ENCODE results near the gene SGK2.
A peak's percentile ranks its signal among the peaks of the same experiment; 100 is the strongest.

SGK2 gene

DNA sequence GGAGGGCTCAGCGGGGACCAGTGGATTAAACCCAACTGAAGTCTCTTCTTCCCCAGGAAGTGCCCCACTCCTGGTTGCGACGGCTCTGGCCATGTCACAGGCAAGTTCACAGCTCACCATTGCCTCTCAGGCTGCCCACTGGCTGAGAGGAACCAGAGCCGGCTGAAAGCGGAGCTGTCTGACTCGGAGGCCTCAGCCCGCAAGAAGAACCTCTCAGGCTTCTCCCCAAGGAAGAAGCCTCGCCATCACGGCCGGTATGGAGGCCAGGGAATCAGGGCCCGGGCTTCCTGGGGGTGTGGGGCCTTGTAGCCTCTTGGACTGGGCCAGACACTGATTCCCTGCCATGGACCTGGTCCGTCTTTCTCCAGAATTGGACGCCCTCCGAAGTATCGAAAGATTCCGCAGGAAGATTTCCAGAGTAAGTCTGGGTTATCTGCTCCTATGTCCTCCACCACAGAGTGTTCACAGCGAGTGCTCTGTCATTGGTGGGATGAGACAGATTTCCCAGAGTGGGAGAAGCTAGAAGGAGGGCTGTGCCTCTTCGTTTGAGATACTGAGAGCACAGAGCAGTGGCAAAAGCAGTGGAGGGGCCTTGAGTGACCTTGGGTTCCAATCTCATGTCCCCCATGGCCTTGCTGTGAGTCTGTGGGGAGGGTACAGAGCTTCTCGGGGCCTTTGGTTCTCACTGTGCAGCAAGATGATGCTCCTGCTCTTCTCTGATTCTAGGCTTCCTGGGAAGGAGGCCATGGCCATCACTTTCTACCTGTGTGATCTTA is 22.6 kb upstream of the SGK2 start:
- DNase-seq (ENCODE audit: low spot score), result no peak

- DNase-seq (ENCODE audit: low spot score), result no peak
Observed at GRCh38 chr20:43536817-43537440, 21.9 kb upstream of the SGK2 start.

DNA sequence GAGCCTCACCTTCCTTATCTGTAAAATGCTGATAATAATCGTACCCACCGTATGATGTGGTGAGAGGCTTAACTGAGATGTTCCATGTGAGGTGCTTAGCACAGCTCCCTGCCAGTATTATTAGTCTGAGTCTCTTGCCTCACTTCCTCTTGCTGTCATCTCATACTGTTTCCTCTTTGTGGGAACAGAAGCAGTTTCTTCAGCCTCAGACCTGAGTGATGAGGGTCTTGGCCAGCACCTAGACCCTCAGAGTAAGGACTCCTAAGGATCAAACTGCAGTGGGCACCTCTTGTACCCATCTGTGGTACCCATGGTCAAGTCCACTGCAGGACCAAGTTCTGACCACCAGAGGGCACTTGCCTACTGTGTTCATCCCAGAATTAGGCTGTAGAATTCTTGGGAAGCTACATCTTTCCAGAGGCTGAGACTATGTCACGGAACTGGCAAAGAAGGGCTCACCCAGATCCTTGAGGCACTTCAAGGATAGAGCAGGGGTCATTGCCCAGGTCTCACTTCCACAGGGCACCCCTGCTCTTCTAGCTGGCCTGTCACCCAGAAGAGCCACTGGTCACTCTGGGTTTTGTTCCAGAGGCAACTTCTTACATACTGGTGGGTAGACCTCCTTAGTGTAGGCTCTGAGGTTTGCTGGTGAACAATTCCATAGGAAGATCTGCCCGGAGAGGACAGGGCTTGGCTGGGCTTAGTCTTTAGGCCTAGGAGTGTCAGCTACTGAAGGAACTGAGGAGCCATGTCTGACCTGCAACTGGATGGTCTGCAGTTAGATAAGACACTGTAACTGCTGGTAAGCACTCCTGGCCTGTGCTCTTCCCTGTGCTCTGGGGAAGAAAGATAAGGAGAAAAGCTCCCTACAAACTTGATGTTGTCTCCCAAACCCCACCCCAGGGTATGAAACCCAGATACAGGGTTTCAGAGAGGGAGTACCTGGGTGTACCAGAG is 20.6 kb upstream of the SGK2 start:
- DNase-seq (ENCODE audit: low spot score), result peak; percentile 72

DNA sequence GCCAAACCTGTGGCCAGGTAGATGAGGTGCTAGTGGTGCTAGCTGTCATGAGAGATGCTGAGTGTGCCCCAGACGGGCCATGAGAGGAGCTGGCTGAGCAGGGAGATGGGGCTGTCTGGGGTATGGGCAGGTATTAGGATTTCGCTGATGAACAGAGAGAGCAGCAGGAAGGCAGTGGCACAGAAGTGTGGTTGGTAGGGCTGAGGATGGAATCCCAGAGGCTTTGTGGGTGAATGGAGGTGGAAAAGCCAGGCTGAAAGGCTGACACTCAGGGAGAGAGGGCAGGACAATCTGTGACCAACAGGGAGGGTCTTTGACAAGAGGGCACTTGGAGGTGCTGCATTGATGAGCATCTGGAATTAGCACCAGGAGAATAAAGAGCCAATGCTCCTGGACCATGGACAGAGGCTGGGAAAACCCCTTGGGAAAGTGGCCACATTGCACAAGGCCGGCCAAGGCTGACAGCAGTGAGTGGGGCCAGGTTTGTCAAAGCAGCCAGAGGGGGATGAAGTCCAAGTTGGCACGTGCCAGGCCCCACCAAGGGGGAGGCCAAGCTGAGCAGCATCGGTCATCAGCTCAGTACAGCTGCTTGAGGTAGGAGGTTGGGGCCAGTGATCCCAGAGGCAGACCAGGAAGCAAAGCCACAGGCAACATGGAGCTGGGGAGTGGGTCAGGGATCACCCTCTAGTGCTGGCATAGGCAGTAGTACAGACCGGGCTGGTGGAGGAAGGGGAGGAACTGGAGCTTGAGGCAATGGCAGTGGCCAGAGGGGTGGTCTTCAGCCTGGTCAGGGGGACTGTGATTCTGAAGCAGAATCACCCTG is 19.7 kb upstream of the SGK2 start:
- DNase-seq (ENCODE audit: low spot score), result no peak

- DNase-seq (ENCODE audit: low spot score), result no peak
Observed at GRCh38 chr20:43539975-43540672, 18.7 kb upstream of the SGK2 start.

- no peak for DNase-seq (ENCODE audit: low spot score)
Observed at GRCh38 chr20:43540673-43541060, 18.2 kb upstream of the SGK2 start.

- no peak for DNase-seq (ENCODE audit: low spot score)
Observed at GRCh38 chr20:43541214-43541613, 17.6 kb upstream of the SGK2 start.

GRCh38 chr20:43542161-43542560 is 16.7 kb upstream of the SGK2 start:
- DNase-seq (ENCODE audit: low spot score), result no peak

- no peak for DNase-seq (ENCODE audit: low spot score)
Observed at GRCh38 chr20:43542674-43543073, 16.2 kb upstream of the SGK2 start.

GRCh38 chr20:43543138-43543537 is 15.7 kb upstream of the SGK2 start:
- no peak for DNase-seq (ENCODE audit: low spot score)

DNA sequence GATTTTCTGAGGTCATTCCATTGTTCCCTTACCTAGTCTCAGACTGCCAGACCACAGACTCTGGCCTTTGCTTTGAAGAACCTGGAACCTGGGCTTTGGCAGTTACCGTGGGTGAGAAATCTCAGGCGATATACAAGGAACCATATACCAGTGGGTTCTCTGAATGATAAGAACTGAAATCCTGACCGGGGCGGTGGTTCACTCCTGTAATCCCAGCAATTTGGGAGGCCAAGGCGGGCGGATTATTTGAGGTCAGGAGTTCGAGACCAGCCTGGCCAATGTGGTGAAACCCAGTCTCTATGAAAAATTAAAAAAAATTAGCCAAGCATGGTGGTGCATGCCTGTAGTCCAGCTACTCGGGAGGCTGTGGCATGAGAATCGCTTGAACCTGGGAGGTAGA is 14.3 kb upstream of the SGK2 start:
- DNase-seq (ENCODE audit: low spot score), result no peak

DNA sequence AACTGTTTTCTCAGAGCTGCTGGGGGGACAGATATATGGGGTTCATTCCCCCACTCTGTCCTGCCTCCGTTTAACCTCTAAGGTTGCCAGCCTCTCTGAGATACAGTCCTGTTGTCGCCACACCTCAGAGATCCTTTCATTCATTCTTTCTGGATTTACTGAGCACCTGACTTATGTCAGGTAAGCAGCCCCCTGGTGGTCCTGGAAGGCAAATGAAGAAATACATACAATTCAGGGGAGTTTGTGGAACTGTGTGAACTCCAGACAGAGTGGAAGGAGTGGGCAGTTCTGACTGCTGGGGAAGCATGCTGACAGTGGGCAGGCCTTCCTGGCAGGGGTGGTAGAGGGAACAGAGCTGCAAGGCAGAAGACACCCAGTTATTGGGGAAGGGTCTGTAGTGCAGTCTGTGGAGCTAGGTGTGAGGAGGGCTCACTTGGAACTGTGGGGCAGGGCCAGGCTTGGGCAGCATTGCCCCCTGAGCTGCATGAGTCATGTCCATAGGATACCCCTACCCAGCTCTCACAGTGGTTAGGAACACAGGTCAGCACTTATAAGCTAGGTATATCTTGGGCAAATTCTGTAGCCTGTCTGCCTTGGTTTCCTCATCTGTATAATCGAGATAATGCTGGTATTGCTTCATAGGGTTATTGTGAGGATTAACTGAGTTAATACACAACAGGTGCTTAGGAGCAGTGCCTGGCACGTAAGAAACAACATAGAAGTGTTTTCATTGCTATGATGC is 12.8 kb upstream of the SGK2 start:
- DNase-seq (ENCODE audit: low spot score), result no peak

GRCh38 chr20:43548273-43548880 is 10.4 kb upstream of the SGK2 start:
- no peak for DNase-seq (ENCODE audit: low spot score)

DNA sequence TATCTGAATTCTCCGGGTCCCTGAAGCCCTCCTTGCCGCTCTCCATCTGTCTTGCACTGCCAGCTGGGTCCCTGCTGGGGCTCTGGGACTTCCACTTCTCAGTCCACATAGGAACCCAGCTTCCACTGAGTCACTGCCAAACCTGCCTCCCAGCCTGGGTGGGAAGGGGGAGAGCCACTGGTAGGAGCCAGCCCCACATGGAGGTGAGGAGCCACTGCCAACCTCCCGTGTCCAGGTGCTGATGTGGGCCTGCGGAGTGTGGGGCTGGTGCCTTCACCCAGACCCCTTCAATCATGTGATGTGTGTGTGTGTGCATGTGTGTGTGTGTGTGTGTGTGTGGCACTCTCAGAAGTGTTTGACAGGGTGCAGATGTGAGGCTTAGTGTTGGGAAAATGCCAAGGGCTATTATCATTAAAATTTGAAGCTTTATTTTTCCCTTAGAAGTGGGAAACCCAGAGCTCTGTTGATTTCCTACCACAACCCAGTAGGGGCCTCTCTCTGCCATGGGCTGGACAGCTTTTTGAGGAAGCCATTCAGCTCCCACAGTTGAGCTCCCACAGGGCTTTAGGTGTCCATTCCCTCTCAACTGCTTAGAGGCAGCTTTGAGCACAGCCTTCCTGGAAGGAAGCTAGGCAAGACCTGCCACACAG is 9.3 kb upstream of the SGK2 start:
- DNase-seq (ENCODE audit: low spot score), result no peak

GRCh38 chr20:43550456-43550855 is 8.4 kb upstream of the SGK2 start:
- no peak for DNase-seq (ENCODE audit: low spot score)

DNA sequence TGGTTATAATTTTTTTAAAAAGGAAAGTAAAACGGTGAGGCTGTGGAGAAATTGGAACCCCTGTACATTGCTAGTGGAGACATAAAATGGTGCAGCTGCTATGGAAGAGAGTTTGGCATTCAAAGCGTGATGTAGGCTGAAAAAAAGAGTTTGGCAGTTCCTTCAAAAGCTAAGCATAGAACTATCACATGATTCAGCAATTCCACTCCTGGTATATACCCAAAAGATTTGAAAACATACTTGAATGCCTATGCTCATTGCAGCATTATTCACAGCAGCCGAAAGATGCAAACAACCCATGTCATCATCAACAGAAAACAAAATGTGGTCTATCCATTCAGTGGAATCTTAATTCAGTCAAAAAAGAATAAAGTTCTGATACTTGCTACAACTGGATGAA is 4.5 kb upstream of the SGK2 start:
- DNase-seq (ENCODE audit: low spot score), result no peak

GRCh38 chr20:43559147-43559987 is 540 bp downstream of the SGK2 start:
- no peak for DNase-seq (ENCODE audit: low spot score)

- no peak for DNase-seq (ENCODE audit: low spot score)
Observed at GRCh38 chr20:43560974-43561373, 2.1 kb downstream of the SGK2 start.

DNA sequence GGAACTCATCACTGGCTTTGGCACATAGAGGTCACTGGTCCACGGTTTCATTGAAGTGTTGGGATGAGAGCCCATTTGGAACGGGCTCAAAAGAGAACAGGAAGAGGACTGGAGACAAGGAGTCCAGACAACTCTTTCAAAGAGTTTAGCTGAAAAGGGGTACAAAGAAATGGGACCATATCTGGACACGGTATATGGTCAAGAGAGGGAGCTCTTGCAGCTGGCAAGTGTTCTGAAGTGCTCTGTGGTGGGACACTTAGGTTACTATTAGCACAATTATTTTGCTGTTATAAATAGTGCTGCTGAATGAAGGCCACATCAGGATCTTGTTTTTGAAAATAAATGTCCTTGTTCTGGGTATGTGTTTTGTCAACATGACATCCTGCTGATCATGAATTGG is 4.6 kb downstream of the SGK2 start:
- no peak for DNase-seq (ENCODE audit: low spot score)

Measured in Ammon's horn (tissue), 1 donor.